WTC11 (cell line): ENCODE measurements around the gene SBSN.

Experiments used
- ELF4 ChIP-seq: sonication (generic); formaldehyde crosslinking; IDR thresholded peaks from 2 replicates; pipeline ENCODE4 v1.8.1; 2022; ENCODE audit warnings: low read depth, mild to moderate bottlenecking, moderate library complexity, missing genetic modification reagents
- NFE2L1 ChIP-seq: sonication (generic); formaldehyde crosslinking; IDR thresholded peaks from 2 replicates; pipeline ENCODE4 v1.8.1; 2023; ENCODE audit warnings: missing genetic modification reagents
- ZNF671 ChIP-seq: fragments of 250-450 bp; sonication (Bioruptor Pico); IDR thresholded peaks from 2 replicates; pipeline ENCODE4 v1.8.0; 2021; ENCODE audit warnings: mild to moderate bottlenecking
- TF ChIP-seq, protein P1 (sequence below): fragments of 200-600 bp; IDR thresholded peaks from 2 replicates; pipeline ENCODE4 v1.8.0; 2022; ENCODE audit warnings: antibody characterized with exemption
- TF ChIP-seq, protein P2 (sequence below): sonication (generic); formaldehyde crosslinking; IDR thresholded peaks from 2 replicates; pipeline ENCODE4 v1.8.0; 2022; ENCODE audit warnings: mild to moderate bottlenecking, missing genetic modification reagents

DNA sequence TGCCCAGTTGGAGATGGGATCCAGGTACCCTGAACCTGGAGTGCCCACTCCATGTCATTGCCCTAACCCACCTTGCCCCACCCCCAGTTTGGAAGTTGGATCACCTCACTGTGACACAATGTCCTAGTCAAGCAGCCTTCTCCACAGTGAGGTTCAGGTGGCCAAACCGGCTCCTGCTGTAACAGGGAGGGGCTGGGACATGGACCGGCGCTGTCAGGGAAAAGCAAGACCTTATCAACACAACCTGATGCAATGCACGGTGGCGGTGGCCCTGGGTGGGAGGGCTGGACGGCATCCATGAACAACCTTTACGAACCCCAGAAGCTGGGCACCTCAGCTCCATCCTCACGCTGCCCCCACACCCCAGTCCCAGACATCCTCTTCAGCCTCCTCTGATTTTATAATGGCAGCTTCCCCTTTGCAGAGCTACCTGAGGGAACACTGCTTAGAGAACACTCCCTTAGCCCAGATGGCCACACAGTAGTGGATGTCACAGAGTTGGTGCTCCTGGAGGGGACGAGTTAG is 36.2 kb downstream of the SBSN start:
- no peak for TF ChIP-seq NFE2L1 (CRISPR knock-in tag)
- TF ChIP-seq ZNF671 (CRISPR knock-in tag): no peak
- no peak for TF ChIP-seq ELF4
- TF ChIP-seq, protein P1, sequence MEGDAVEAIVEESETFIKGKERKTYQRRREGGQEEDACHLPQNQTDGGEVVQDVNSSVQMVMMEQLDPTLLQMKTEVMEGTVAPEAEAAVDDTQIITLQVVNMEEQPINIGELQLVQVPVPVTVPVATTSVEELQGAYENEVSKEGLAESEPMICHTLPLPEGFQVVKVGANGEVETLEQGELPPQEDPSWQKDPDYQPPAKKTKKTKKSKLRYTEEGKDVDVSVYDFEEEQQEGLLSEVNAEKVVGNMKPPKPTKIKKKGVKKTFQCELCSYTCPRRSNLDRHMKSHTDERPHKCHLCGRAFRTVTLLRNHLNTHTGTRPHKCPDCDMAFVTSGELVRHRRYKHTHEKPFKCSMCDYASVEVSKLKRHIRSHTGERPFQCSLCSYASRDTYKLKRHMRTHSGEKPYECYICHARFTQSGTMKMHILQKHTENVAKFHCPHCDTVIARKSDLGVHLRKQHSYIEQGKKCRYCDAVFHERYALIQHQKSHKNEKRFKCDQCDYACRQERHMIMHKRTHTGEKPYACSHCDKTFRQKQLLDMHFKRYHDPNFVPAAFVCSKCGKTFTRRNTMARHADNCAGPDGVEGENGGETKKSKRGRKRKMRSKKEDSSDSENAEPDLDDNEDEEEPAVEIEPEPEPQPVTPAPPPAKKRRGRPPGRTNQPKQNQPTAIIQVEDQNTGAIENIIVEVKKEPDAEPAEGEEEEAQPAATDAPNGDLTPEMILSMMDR: no peak
- TF ChIP-seq, protein P2, sequence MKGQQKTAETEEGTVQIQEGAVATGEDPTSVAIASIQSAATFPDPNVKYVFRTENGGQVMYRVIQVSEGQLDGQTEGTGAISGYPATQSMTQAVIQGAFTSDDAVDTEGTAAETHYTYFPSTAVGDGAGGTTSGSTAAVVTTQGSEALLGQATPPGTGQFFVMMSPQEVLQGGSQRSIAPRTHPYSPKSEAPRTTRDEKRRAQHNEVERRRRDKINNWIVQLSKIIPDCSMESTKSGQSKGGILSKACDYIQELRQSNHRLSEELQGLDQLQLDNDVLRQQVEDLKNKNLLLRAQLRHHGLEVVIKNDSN: no peak
